ENCODE data around the gene ASXL1.
A peak's percentile ranks its signal among the peaks of the same experiment; 100 is the strongest.

The ASXL1 gene

DNA sequence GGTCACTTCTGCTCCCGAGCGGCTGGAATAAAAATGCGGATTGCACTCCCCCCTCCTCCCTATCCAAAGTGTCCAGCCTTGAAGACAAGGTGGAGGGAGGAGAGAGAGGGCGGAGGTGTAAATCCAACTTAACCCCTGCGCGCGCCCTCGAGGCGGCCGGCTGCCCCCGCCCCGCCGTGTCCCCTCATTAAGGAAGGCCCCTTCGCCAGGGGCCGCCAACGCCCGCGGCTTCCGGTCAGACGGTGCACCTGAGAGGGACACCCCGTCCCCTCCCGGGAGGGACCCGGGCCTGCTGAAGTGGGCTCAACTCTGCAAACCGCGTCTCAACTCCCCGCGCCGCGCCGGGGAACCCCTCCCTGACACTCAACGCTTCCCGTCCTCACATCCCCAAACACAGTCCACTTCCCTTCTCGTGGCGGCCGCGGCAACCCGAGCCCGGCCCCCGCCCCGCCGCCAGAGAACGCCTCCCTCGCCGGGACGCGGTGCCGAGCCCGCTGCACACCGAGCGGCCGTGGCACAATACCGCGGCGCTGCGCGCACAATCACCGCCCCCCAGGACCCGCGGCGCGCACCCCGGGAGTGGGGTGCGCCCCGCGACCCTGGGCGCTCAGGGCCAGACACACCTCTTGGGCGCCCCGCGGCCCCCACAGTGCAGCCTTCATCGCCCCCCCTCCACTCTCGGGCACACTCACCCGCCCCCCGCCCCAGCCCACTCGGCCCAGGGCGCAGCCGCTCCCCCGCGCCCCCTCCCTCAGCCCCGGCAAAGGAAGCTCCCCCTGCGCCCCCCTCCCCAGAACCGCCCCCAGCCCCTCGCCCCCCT is 124.5 kb downstream of the ASXL1 start:
- DNase-seq: no peak

- DNase-seq: peak; percentile 63
Measured at GRCh38 chr20:32483351-32484224, 125.5 kb downstream of the ASXL1 start.

- peak; percentile 36 for DNase-seq
Measured at GRCh38 chr20:32484225-32484957, 126.3 kb downstream of the ASXL1 start.

DNA sequence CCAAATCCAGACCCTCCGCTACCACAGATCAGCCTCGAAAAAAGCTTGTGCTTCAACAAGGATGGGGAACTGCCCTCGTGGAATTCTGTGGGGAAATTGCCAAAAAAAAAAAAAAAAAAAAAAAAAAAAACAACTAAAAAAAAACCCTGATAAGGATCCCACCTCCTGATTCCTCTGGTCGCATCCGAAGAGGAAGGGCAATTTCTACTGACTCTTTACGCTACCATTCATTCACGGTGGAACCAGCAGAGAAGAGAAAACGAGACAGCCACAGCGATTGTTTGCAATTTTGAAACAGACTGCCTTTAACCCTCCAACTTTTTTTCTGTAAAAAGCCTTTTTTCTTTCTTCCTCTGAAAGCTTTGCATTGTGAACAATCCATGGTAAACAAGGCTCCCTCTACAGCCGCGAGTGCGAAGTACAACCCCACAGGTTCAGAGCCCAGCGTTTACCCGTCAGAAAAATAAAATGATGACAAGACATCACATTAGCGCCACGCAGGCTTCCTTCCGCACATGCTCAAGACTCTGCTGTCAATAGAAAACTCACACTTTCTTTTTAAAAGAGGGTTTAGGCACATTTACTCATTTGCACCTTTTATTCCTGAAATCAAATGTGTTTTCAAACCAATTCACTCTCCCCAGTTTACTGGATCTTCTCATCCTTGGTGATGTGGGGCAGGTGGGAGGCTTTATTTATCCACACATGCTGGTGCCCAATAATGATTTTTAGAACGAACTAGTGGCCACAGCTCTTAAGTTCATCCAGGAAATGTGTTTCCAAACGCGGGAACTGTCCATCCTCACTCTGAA is 127.0 kb downstream of the ASXL1 start:
- DNase-seq: peak; percentile 79

DNA sequence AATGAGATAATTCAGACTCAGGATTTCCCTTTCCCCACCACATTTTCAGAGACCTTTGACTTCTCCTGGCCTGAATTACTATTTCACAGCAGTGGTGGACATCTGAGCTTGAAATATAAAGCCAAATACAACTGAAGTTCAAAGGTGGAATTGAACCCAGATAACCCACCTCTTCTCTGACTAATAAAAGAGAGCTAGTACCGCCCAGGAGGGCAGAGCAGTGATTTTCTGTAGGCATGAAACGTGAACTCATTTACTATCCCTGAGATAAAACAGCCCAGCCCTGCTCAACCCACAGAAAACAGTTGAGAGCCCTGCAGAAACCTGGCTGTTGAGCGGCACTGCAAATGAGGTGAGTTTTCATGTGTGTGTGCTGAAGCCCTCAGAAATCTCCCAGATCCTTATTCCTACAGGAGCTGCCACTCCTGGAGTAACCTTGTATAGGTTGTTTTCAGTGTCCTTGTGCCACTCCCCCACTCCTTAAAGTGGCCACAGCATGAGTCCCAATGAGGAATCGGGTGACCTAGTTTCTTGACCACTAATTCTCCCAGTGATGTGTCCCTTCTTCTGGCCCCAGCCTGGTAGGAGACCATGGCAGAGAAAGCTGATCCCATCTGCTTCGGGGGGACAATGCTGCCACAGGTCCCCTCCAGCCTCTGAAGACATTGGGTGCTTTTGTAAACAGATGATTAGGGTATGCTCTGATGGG is 127.8 kb downstream of the ASXL1 start:
- no peak for DNase-seq

DNA sequence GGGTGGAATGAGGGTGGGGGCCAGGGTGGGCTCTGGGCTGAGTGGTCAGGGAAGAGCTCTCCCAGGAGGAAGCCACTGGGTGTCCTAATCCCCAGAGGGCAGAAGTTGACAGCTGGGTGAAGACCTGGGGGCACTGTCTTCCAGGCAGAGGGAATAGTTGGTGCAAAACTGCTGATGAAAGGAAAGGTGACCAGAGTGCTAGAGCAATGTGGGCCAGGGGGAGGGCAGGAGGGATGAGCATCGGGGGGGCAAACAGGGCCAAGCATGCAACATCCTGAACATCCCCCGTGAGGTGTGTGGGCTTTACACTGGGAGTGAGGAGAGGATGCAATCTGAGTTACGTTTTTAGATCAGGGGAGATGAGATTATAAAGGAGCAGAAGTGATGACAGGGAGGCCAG is 129.2 kb downstream of the ASXL1 start:
- DNase-seq: no peak

DNA sequence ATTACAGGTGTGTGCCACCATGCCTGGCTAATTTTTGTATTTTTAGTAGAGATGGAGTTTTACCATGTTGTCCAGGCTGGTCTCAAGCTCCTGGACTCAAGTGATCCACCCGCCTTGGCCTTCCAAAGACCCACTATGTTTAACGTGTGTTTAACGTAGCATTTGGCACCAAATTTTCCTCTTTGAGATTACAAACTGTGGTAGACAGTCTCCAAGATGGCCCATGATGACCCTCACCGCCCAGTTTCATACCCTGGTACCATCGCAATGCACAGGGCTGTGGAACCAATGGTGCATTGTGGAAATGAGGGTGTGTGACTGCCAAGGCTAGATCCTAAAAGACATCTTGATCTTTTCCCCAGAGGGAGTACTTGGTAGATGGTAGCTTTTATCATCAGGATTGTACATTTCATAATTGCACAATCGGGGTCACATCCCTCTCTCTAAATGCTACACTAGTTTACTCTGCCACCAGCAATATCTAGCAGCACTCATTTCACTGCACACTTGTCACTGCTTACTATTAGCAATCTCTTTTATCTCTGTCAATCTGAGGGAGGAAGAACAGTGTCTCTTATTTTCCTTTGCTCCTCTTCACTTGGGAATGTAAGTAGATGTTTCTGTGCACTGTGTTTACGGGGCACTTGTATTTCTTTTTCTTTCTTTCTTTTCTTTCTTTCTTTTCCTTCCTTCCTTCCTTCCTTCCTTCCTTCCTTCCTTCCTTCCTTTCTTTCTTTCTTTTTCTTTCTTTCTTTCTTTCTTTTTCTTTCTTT is 130.1 kb downstream of the ASXL1 start:
- DNase-seq: no peak
